Effector memory CD4-positive, alpha-beta T cell (primary cell): Measurements from ENCODE around the gene MORN3.
"Not testable (repeated sequence)": the region's sequence is repeated elsewhere in the genome, so short reads cannot be mapped to it uniquely, and the experiment has no call there.

ENCODE experiments used
- DNase-seq, 3 donors: peaks; one replicate each; pipeline ENCODE4 v3.0.0-alpha.2; 2020
- H3K27ac ChIP-seq: 2 replicates; pipeline ENCODE4 v1.7.0; 2013; ENCODE audit warnings: mild to moderate bottlenecking, low read length, moderate library complexity; ENCODE audit not compliant: insufficient read depth, poor library complexity, severe bottlenecking
- H3K27me3 ChIP-seq: replicated peaks from 2 replicates; pipeline ENCODE4 v1.7.0; 2013; ENCODE audit warnings: mild to moderate bottlenecking, low read length; ENCODE audit not compliant: insufficient read depth, control insufficient read depth, poor library complexity, severe bottlenecking
- H3K36me3 ChIP-seq: 2 replicates; pipeline ENCODE4 v1.7.0; 2013; ENCODE audit warnings: mild to moderate bottlenecking, low read length, moderate library complexity; ENCODE audit not compliant: control insufficient read depth, insufficient read depth
- H3K4me1 ChIP-seq: 2 replicates; pipeline ENCODE4 v1.7.0; 2013; ENCODE audit warnings: low read length, mild to moderate bottlenecking; ENCODE audit not compliant: control insufficient read depth, insufficient read depth, poor library complexity, severe bottlenecking
- H3K4me3 ChIP-seq: 2 replicates; pipeline ENCODE4 v1.7.0; 2013; ENCODE audit warnings: low read length, low read depth, mild to moderate bottlenecking; ENCODE audit not compliant: insufficient read depth, poor library complexity, severe bottlenecking
- H3K9me3 ChIP-seq: 2 replicates; pipeline ENCODE4 v1.7.0; 2013; ENCODE audit warnings: mild to moderate bottlenecking, low read length, moderate library complexity; ENCODE audit not compliant: control insufficient read depth

MORN3 gene

GRCh38 chr12:121711361-121712189, 42.1 kb upstream of the MORN3 start:
- peak overlapping the region; percentile 65 for H3K27ac ChIP-seq
- H3K27me3 ChIP-seq = no peaks in the 10 kb centered on the region
- no peak for DNase-seq
- H3K4me1 ChIP-seq = peaks cover 9% of the 10 kb centered on the region
- no peaks in the 10 kb centered on the region for H3K36me3 ChIP-seq
- peak overlapping the region; percentile 78 for H3K4me3 ChIP-seq
- H3K9me3 ChIP-seq = no peaks in the 10 kb centered on the region

DNA sequence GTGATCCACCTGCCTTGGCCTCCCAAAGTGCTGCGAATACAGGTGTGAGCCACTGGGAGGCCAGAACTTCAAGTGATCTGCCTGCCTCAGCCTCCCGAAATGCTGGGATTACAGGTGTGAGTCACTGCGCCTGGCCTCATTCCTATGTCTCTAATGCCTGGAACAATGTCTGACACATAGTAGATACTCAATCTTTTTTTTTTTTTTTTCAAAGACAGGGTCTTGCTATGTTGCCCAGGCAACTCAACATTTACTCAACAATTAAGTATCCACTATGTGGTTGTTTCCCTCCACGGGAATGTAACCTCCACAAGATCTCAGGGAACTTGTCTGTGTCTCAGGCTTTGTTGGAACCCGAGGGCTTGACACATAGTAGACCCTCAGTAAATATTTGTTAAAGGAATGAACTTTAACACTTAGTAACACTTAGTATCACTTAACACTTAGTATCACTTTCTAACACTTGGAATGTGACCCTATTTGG, 40.1 kb upstream of the MORN3 start:
- H3K27me3 ChIP-seq = no peaks in the 10 kb centered on the region
- H3K36me3 ChIP-seq = no peaks in the 10 kb centered on the region
- H3K4me1 ChIP-seq = peaks cover 9% of the 10 kb centered on the region
- DNase-seq = no peak
- no peaks in the 10 kb centered on the region for H3K9me3 ChIP-seq
- H3K4me3 ChIP-seq = no peak overlapping the region
- no peak overlapping the region for H3K27ac ChIP-seq

- H3K27ac ChIP-seq, DNase-seq, H3K27me3 ChIP-seq, H3K4me1 ChIP-seq, H3K4me3 ChIP-seq, H3K9me3 ChIP-seq, H3K36me3 ChIP-seq: not testable (repeated sequence)
Observed at GRCh38 chr12:121709064-121709424, 39.6 kb upstream of the MORN3 start.

- Histone ChIP-seq H3K4me1 (peaks cover 7% of the 10 kb centered on the region), H3K9me3 (no peaks in the 10 kb centered on the region), H3K4me3 (no peak overlapping the region), H3K27me3 (no peaks in the 10 kb centered on the region), H3K27ac (no peak overlapping the region), H3K36me3 (no peaks in the 10 kb centered on the region)
- DNase-seq = no peak
Observed at GRCh38 chr12:121708313-121709063, 39.0 kb upstream of the MORN3 start.

DNA sequence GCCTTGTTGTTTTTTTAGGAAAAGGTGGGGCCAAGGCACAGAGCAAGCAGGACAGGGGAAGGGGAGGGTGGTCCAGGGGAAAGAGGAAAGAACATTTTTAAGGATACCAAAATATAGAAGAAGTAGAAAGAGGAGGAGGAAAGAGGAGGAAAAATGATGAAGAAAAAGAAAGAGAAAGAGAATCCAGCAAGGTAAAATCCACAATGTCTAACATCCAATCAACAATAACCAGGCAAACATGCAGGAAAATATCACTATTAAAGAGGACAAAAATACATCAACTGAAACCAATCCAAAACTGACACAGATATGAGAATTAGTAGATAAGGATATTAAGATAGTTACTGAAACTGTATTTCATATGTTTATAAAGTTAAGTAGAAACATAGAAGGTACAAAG, 36.1 kb upstream of the MORN3 start:
- no peak overlapping the region for H3K4me3 ChIP-seq
- no peaks in the 10 kb centered on the region for H3K9me3 ChIP-seq
- no peaks in the 10 kb centered on the region for H3K4me1 ChIP-seq
- no peak for DNase-seq
- no peak overlapping the region for H3K27ac ChIP-seq
- no peaks in the 10 kb centered on the region for H3K36me3 ChIP-seq
- no peaks in the 10 kb centered on the region for H3K27me3 ChIP-seq

DNA sequence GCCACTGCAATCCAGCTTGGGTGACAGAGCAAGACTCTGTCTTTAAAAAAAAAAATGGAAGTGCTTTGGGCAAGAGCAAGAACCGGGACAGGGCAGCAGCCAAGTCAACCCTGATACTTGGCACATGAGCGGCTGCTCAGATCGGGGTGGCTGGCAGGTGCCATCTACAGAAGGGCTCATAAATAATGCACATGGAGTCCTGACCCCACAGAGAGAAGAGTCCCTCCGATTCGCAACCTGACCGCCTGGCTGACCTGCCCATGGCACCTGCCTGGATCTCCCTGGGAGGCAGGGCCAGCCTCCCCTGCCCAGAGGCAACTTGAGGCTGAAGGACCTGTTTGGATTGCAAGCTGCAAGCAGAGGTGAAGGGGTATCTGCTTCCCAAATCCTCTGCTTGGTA, 33.5 kb upstream of the MORN3 start:
- H3K4me1 ChIP-seq = no peaks in the 10 kb centered on the region
- DNase-seq = no peak
- H3K27ac ChIP-seq = no peak overlapping the region
- H3K9me3 ChIP-seq = no peaks in the 10 kb centered on the region
- no peaks in the 10 kb centered on the region for H3K36me3 ChIP-seq
- H3K27me3 ChIP-seq = no peaks in the 10 kb centered on the region
- no peak overlapping the region for H3K4me3 ChIP-seq

- Histone ChIP-seq H3K27ac (no peak overlapping the region), H3K36me3 (no peaks in the 10 kb centered on the region), H3K27me3 (no peaks in the 10 kb centered on the region), H3K4me3 (no peak overlapping the region), H3K9me3 (no peaks in the 10 kb centered on the region), H3K4me1 (no peaks in the 10 kb centered on the region)
- DNase-seq = no peak
Observed at GRCh38 chr12:121701667-121702277, 32.3 kb upstream of the MORN3 start.

DNA sequence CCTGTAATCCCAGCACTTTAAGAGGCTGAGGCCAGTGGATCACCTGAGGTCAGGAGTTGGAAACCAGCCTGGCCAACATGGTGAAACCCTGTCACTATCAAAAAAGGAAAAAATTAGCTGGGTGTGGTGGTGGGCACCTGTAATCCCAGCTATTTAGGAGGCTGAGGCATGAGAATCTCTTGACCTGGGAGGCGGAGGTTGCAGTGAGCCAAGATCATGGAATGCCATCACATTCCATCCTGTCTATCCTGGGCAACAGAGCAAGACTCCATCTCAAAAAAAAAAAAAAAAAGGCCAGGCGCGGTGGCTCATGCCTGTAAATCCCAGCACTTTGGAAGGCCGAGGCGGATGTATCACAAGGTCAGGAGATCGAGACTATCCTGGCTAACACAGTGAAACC, 28.4 kb upstream of the MORN3 start:
- H3K27me3 ChIP-seq, H3K27ac ChIP-seq, H3K36me3 ChIP-seq, DNase-seq, H3K4me1 ChIP-seq, H3K4me3 ChIP-seq, H3K9me3 ChIP-seq: not testable (repeated sequence)

GRCh38 chr12:121697093-121697698, 27.7 kb upstream of the MORN3 start:
- Histone ChIP-seq H3K4me3 (no peak overlapping the region), H3K36me3 (no peaks in the 10 kb centered on the region), H3K27ac (no peak overlapping the region), H3K9me3 (no peaks in the 10 kb centered on the region), H3K4me1 (no peaks in the 10 kb centered on the region), H3K27me3 (no peaks in the 10 kb centered on the region)
- no peak for DNase-seq
